ENCODE measurements around the gene EEF1A2.

EEF1A2 gene

GRCh38 chr20:63447320-63447719, 51.6 kb downstream of the EEF1A2 start:
- DNase-seq: no peak

DNA sequence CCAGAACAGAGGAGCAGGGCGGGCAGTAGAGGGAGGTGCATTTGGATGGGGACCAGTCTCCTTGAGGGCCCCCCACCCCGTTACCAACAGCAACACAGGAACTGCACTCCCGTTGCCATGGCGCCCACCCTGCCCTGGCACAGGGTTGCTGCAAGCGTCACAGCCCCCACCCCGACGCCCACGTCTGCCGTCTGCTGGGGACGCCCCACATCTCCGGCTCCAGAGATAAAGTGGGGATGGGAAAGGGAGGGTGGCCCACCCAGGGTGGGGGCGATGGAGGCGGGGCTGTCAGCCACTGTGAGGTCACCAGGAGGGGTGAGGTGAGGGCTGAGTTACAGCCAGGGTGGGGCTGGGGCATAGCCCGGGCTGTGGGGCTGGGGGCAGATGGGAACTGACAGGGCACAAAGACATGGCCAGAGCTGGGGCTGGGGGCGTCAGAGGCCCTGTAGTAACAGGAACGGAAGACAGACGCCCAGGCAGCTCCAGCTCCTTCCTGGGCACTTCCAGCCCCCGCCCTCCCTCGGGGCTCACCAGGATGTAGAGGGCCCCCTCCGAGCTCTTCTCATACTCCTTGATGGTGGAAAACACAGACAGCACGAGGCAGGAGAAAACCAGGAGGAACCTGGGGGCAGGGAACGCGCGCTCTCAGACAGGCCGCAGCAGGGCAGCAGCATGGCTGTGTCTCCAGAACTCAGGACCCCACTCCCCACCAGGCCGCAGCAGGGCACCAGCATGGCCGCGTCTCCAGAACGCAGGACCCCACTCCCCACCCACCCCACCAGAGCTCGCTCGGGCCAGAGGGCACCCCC, 52.5 kb downstream of the EEF1A2 start:
- DNase-seq: no peak

- DNase-seq: no peak
Measured at GRCh38 chr20:63445075-63445734, 53.7 kb downstream of the EEF1A2 start.

DNA sequence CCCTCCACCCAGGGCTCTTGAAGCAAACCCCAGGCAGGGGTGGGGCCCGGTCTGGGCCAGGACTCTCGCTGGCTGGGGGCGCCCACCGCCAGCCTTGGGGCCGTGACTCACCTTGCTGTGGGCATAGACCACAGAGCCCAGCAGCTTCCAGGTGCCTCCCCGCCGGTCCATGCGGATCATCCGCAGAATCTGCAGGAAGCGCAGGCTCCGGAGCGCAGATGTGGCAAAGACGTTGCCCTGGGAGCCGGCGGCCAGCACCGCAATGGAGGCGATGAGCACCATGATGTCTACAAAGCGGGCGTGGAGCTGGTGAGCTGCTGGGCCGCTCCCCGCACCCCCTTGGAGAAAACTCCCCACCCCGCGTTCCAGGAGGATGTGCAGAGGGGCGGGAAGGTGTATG, 54.3 kb downstream of the EEF1A2 start:
- no peak for DNase-seq

- no peak for DNase-seq
Measured at GRCh38 chr20:63443606-63444395, 55.1 kb downstream of the EEF1A2 start.

DNA sequence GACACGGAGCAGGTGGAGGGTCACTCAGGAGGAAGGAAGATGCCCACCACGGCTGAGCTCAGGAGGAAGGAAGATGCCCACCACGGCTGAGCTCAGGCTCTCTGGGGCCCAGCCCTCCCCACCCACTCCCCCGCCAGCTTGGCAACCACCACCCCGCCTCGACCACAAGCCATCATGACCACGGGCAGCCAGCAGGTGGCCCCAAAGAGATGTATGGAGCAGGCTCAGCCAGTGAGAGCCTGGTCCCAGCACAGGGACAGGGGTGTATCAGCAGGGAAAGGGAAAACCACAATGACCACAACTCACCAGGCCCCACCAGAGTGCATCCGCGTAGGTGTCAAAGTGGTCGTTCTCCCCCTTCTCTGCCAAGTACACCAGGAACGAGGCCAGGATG, 56.8 kb downstream of the EEF1A2 start:
- peak; percentile 63 for DNase-seq

GRCh38 chr20:63441136-63442099, 57.5 kb downstream of the EEF1A2 start:
- peak; percentile 20 for DNase-seq

- no peak for DNase-seq
Measured at GRCh38 chr20:63440366-63440955, 58.4 kb downstream of the EEF1A2 start.

DNA sequence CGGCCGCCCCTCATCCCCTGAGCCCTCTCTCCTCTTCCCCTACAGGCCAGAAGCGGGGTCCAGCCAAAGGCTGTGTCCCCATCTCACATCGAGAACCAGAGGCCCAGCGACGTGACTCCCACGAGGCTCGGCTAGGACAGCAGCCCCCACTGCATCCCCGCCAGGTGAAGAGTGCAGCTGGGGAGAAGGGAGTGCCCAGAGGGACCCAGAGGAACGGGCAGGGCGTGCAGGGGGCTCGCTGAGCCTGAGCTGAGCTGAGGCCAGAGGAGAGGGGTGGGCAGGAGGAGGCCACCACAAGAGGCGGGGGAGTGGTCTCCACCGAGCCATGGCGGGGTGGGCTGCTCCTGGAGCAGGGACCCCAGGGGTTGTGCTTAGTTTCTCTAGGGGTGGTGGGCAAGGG, 59.0 kb downstream of the EEF1A2 start:
- DNase-seq: no peak

- no peak for DNase-seq
Measured at GRCh38 chr20:63438121-63438520, 60.8 kb downstream of the EEF1A2 start.
